GM12878 (cell line): ENCODE measurements around the gene COA4. TPM values are rescaled to one million over a fixed set of nuclear protein-coding genes. Genes with fewer than 3 reads are reported as not detected.

Experiments used
- ATAC-seq: fragments of 200-7000 bp; cut with Tn5 transposase; 3 replicates; pipeline ENCODE4 v1.9.1; 2020; ENCODE audit warnings: mild to moderate bottlenecking, moderate library complexity
- BruUV-seq: library from RNA; stranded (reverse); fragments of 400-500 nt; replicated peaks from 2 replicates; lab custom pipeline; 2021; lab: Mats Ljungman, UMichigan
- CTCF ChIA-PET: fragments of 300-600 bp; sonication (Branson Sonifier 250); formaldehyde crosslinking; extraction: SDS; loops from one replicate; lab custom pipeline; 2021; ENCODE audit warnings: inconsistent platforms; lab: Yijun Ruan, JAX
- POLR2A ChIA-PET: fragments of 350-600 bp; formaldehyde crosslinking; extraction: SDS; loops from one replicate; lab custom pipeline; 2021; ENCODE audit warnings: inconsistent platforms; lab: Charles Lee
- RAD21 ChIA-PET: fragments of 300-600 bp; sonication (Branson Sonifier 250); formaldehyde crosslinking; loops from one replicate; lab custom pipeline; 2023; ENCODE audit warnings: antibody characterized with exemption; ENCODE audit not compliant: unreplicated experiment; lab: Charles Lee
- SMC1A ChIA-PET: fragments of 300-600 bp; sonication (Branson Sonifier 250); formaldehyde crosslinking; loops from one replicate; lab custom pipeline; 2023; ENCODE audit not compliant: unreplicated experiment, uncharacterized antibody; lab: Charles Lee
- DNase-seq: peaks from one replicate; pipeline ENCODE4 v3.0.0-alpha.2; 2011; ENCODE audit warnings: low read depth, low spot score
- FAIRE-seq: peaks from 3 replicates; lab custom pipeline; 2011; peaks lifted over from hg19 to GRCh38; lab: Jason Lieb, UNC
- H2AFZ ChIP-seq: 2 replicates; pipeline ENCODE4 v1.6.0; 2011; ENCODE audit warnings: low read depth, low read length, control low read depth; ENCODE audit not compliant: control insufficient read depth
- H3K27ac ChIP-seq: 2 replicates; pipeline ENCODE4 v1.5.1; 2011; ENCODE audit warnings: control low read depth; ENCODE audit not compliant: control insufficient read depth, insufficient read depth
- H3K27me3 ChIP-seq, 2 experiments: replicated peaks in 1 of 2; 2 replicates each; pipeline versions ENCODE4 v1.6.0 to v1.6.1; 2011; ENCODE audit warnings: low read length in 1 of 2; ENCODE audit not compliant: control insufficient read depth in 2 of 2, insufficient read depth in 2 of 2
- H3K36me3 ChIP-seq, 2 experiments: 2 replicates each; pipeline ENCODE4 v1.5.1; 2011; ENCODE audit warnings: low read length in 1 of 2; ENCODE audit not compliant: control insufficient read depth in 2 of 2, insufficient read depth in 2 of 2
- H3K4me1 ChIP-seq: 2 replicates; pipeline ENCODE4 v1.6.1; 2011; ENCODE audit warnings: mild to moderate bottlenecking, low read length, moderate library complexity, mixed read lengths; ENCODE audit not compliant: control insufficient read depth, insufficient read depth
- H3K4me2 ChIP-seq: 2 replicates; pipeline ENCODE4 v1.6.0; 2011; ENCODE audit warnings: control low read depth; ENCODE audit not compliant: control insufficient read depth, insufficient read depth
- H3K4me3 ChIP-seq: fragments of 200-600 bp; sonication (generic); 2 replicates; pipeline ENCODE4 v1.5.1; 2016
- H3K79me2 ChIP-seq: 2 replicates; pipeline ENCODE4 v1.6.0; 2011; ENCODE audit warnings: low read length; ENCODE audit not compliant: control insufficient read depth, insufficient read depth
- H3K9ac ChIP-seq: 2 replicates; pipeline ENCODE4 v1.8.0; 2011; ENCODE audit warnings: low read length, control low read depth, mixed read lengths; ENCODE audit not compliant: control insufficient read depth, insufficient read depth
- H3K9me3 ChIP-seq: replicated peaks from 3 replicates; pipeline ENCODE4 v1.5.1; 2011; ENCODE audit warnings: mild to moderate bottlenecking, low read length; ENCODE audit not compliant: control insufficient read depth, insufficient read depth
- H4K20me1 ChIP-seq: 2 replicates; pipeline ENCODE4 v1.6.0; 2011; ENCODE audit not compliant: control insufficient read depth, insufficient read depth
- BCL3 ChIP-seq: IDR thresholded peaks from 2 replicates; pipeline ENCODE4 v1.6.1; 2011; ENCODE audit warnings: borderline replicate concordance, low read depth, mild to moderate bottlenecking, moderate library complexity, low read length; ENCODE audit not compliant: insufficient read depth, poor library complexity, severe bottlenecking
- HDGF ChIP-seq: fragments of 450-650 bp; IDR thresholded peaks from 2 replicates; pipeline ENCODE4 v1.6.1; 2016; ENCODE audit warnings: antibody characterized with exemption
- PBX3 ChIP-seq: IDR thresholded peaks from 2 replicates; pipeline ENCODE4 v1.6.1; 2011; ENCODE audit warnings: mild to moderate bottlenecking, low read depth, low read length, moderate library complexity; ENCODE audit not compliant: insufficient replicate concordance
- ZBED1 ChIP-seq: IDR thresholded peaks from 2 replicates; pipeline ENCODE4 v1.6.1; 2016; ENCODE audit warnings: borderline replicate concordance
- ZBTB11 ChIP-seq: fragments of 450-650 bp; formaldehyde crosslinking; IDR thresholded peaks from 2 replicates; pipeline ENCODE4 v1.5.0; 2022; ENCODE audit warnings: mild to moderate bottlenecking, missing genetic modification characterization
- WGBS: methylation state at CpG from one replicate; pipeline ENCODE4 v1.1.6; 2016; ENCODE audit warnings: low lambda C conversion rate; ENCODE audit not compliant: insufficient replicate concordance, insufficient coverage; ENCODE audit errors: missing lambda C conversion rate; 5-methylcytosine and 5-hydroxymethylcytosine counted together
- in situ Hi-C: fragments of 300-500 bp; cut with MboI; formaldehyde crosslinking; loops from 9 replicates; pipeline ENCODE4 v1.14.3; 2018; ENCODE audit warnings: mixed read lengths
- intact Hi-C: fragments of 100-400 bp; cut with micrococcal nuclease; formaldehyde crosslinking; loops from one replicate; pipeline ENCODE4 v1.14.2; 2022; ENCODE audit not compliant: unreplicated experiment
- polyA plus RNA-seq, 11 experiments: library from polyadenylated mRNA; depleted of rRNA in 4 of 11; unstranded in 6 of 11; stranded (reverse) in 5 of 11; fragments of >200 nt; fragmentation: Nextera tagmentation in 4 of 11; fragmentation: Illumina TruSeq in 1 of 11; extraction: Ambion mirVana in 4 of 11; extraction: Trizol in 1 of 11; gene quantifications; 1 replicate in 1 of 11; 2 replicates in 10 of 11; pipeline versions ENCODE4 v1.2.1 to v1.2.3, GENCODE V29; 2011 to 2016; ENCODE audit warnings: inconsistent platforms in 2 of 11, missing spikeins in 2 of 11, low read depth in 1 of 11
- total RNA-seq, 4 experiments: library from RNA; depleted of rRNA in 3 of 4; stranded (reverse); fragments of >200 nt in 3 of 4; fragmentation: Illumina TruSeq in 1 of 4; extraction: Trizol in 1 of 4; gene quantifications; 2 replicates each; pipeline versions ENCODE4 v1.2.1 to v1.2.3, GENCODE V29; 2013 to 2021

The COA4 gene
- total and polyA plus RNA-seq, 10 of the 15 experiments (the other 5 are each of a cell fraction or from before 2014, with no cell fraction given), result 84.8 to 180 (median 104) TPM

- ATAC-seq (no peak), DNase-seq (no peak), FAIRE-seq (no peak)
- no TSS peak for BruUV-seq
- Histone ChIP-seq H3K9ac (no peak overlapping the region), H3K27me3 (no peaks in the 10 kb centered on the region), H2AFZ (no peak overlapping the region), H3K9me3 (no peaks in the 10 kb centered on the region), H3K4me1 (no peaks in the 10 kb centered on the region), H3K27ac (no peak overlapping the region), H3K4me3 (no peak overlapping the region), H4K20me1 (no peaks in the 10 kb centered on the region), H3K4me2 (no peak overlapping the region), H3K36me3 (peaks cover 0 to 3% of the 10 kb centered on the region in 2 experiments; a peak in 2 of 4 replicates), H3K79me2 (no peaks in the 10 kb centered on the region)
- CTCF ChIA-PET, result no interaction called here
- intact Hi-C loops (no loop called here), in situ Hi-C loops (no loop called here)
- TF ChIP-seq BCL3 (peak; percentile 70), ZBED1 (no peak), PBX3 (peak; percentile 23), HDGF (no peak), ZBTB11 (no peak)
- SMC1A ChIA-PET, result interaction anchor here (0.6 to 1.2 kb wide), 3 partner anchors 9 to 290 kb away, joined by 3 read pairs; no protein-coding TSS in a partner anchor
- 100% methylated on average over 2 of the region's 2 CpGs for WGBS
- RAD21 ChIA-PET, result no interaction called here
- POLR2A ChIA-PET, result interaction anchor here (0.5 to 1.5 kb wide), 2 partner anchors 11 to 12 kb away, joined by 3 to 4 read pairs; no protein-coding TSS in a partner anchor
Observed at GRCh38 chr11:73866586-73866996, 10.1 kb downstream of the COA4 start.
